RWPE2 (cell line): ENCODE measurements around the gene CNKSR2.
A peak's percentile ranks its signal among the peaks of the same experiment; 100 is the strongest.

Source experiments
- ATAC-seq: fragments of 200-7000 bp; cut with Tn5 transposase; 3 replicates; pipeline ENCODE4 v1.9.1; 2021; ENCODE audit warnings: low read depth
- DNase-seq: peaks from one replicate; pipeline ENCODE4 v3.0.0-alpha.2; 2020; ENCODE audit warnings: low spot score
- H3K27ac ChIP-seq: fragments of 450-650 bp; 2 replicates; pipeline ENCODE4 v1.5.1; 2017; ENCODE audit warnings: mild to moderate bottlenecking; ENCODE audit not compliant: poor library complexity, severe bottlenecking
- H3K27me3 ChIP-seq: fragments of 250-450 bp; sonication (Bioruptor Pico); 2 replicates; pipeline ENCODE4 v1.5.1; 2021; ENCODE audit warnings: mild to moderate bottlenecking, moderate library complexity; ENCODE audit not compliant: insufficient read depth, poor library complexity, severe bottlenecking
- H3K36me3 ChIP-seq: fragments of 250-450 bp; sonication (Bioruptor Pico); 2 replicates; pipeline ENCODE4 v1.5.1; 2020; ENCODE audit warnings: low read depth, mild to moderate bottlenecking, moderate library complexity
- H3K4me1 ChIP-seq: fragments of 250-450 bp; sonication (Bioruptor Pico); 2 replicates; pipeline ENCODE4 v1.5.1; 2021; ENCODE audit warnings: mild to moderate bottlenecking, moderate library complexity; ENCODE audit not compliant: insufficient read depth, poor library complexity, severe bottlenecking
- H3K4me3 ChIP-seq: fragments of 250-450 bp; sonication (Bioruptor Pico); 2 replicates; pipeline ENCODE4 v1.5.1; 2021; ENCODE audit warnings: mild to moderate bottlenecking, moderate library complexity; ENCODE audit not compliant: severe bottlenecking
- H3K9me3 ChIP-seq: fragments of 250-450 bp; sonication (Bioruptor Pico); 2 replicates; pipeline ENCODE4 v1.5.1; 2021; ENCODE audit warnings: mild to moderate bottlenecking, moderate library complexity; ENCODE audit not compliant: severe bottlenecking
- CTCF ChIP-seq: fragments of 450-650 bp; IDR thresholded peaks from one replicate; pipeline ENCODE4 v1.5.1; 2017; ENCODE audit warnings: mild to moderate bottlenecking, moderate library complexity; ENCODE audit not compliant: poor library complexity, severe bottlenecking

CNKSR2 gene

GRCh38 chrX:21623778-21624501 lies 249.7 kb downstream of the CNKSR2 start:
- no peak for ATAC-seq
- no peak overlapping the region for H3K27ac ChIP-seq
- H3K27me3 ChIP-seq, result no peaks in the 10 kb centered on the region
- H3K36me3 ChIP-seq, result no peaks in the 10 kb centered on the region
- no peaks in the 10 kb centered on the region for H3K4me1 ChIP-seq
- no peak for DNase-seq
- H3K4me3 ChIP-seq, result no peak overlapping the region
- no peak for TF ChIP-seq CTCF
- no peaks in the 10 kb centered on the region for H3K9me3 ChIP-seq

- no peak for DNase-seq
- no peaks in the 10 kb centered on the region for H3K27me3 ChIP-seq
- no peak for TF ChIP-seq CTCF
- no peaks in the 10 kb centered on the region for H3K9me3 ChIP-seq
- H3K36me3 ChIP-seq, result no peaks in the 10 kb centered on the region
- no peak overlapping the region for H3K27ac ChIP-seq
- ATAC-seq, result no peak
- no peak overlapping the region for H3K4me3 ChIP-seq
- H3K4me1 ChIP-seq, result no peaks in the 10 kb centered on the region
Observed at GRCh38 chrX:21632027-21632426, 257.8 kb downstream of the CNKSR2 start.

- Histone ChIP-seq H3K9me3 (no peaks in the 10 kb centered on the region), H3K4me3 (no peak overlapping the region), H3K27ac (no peak overlapping the region), H3K27me3 (no peaks in the 10 kb centered on the region), H3K36me3 (no peaks in the 10 kb centered on the region), H3K4me1 (no peaks in the 10 kb centered on the region)
- no peak for TF ChIP-seq CTCF
- ATAC-seq (peak; percentile 38; the same call in 1 of the 3 replicates), DNase-seq (no peak)
Observed at GRCh38 chrX:21638311-21638710, 264.1 kb downstream of the CNKSR2 start.

GRCh38 chrX:21639775-21640174 lies 265.6 kb downstream of the CNKSR2 start:
- H3K27me3 ChIP-seq, result no peaks in the 10 kb centered on the region
- DNase-seq (no peak), ATAC-seq (no peak)
- H3K4me3 ChIP-seq, result no peak overlapping the region
- no peak overlapping the region for H3K27ac ChIP-seq
- no peaks in the 10 kb centered on the region for H3K4me1 ChIP-seq
- no peak for TF ChIP-seq CTCF
- no peaks in the 10 kb centered on the region for H3K9me3 ChIP-seq
- H3K36me3 ChIP-seq, result no peaks in the 10 kb centered on the region

GRCh38 chrX:21645431-21645830 lies 271.2 kb downstream of the CNKSR2 start:
- no peaks in the 10 kb centered on the region for H3K36me3 ChIP-seq
- no peaks in the 10 kb centered on the region for H3K9me3 ChIP-seq
- H3K27ac ChIP-seq, result no peak overlapping the region
- TF ChIP-seq CTCF, result no peak
- H3K27me3 ChIP-seq, result no peaks in the 10 kb centered on the region
- no peak overlapping the region for H3K4me3 ChIP-seq
- DNase-seq (no peak), ATAC-seq (no peak)
- H3K4me1 ChIP-seq, result no peaks in the 10 kb centered on the region
